HCT116 (cell line): ENCODE results near the gene SLC5A10. TPM values are rescaled to one million over a fixed set of nuclear protein-coding genes. Genes with fewer than 3 reads are reported as not detected.

Experiments
- ATAC-seq: fragments of 200-7000 bp; cut with Tn5 transposase; 2 replicates; pipeline ENCODE4 v1.9.1; 2020; ENCODE audit warnings: mild to moderate bottlenecking, moderate library complexity
- BruUV-seq: library from RNA; stranded (reverse); fragments of 400-500 nt; replicated peaks from 2 replicates; lab custom pipeline; 2021; lab: Mats Ljungman, UMichigan
- CTCF ChIA-PET: fragments of 300-600 bp; sonication (Branson Sonifier 250); formaldehyde crosslinking; loops from one replicate; lab custom pipeline; 2021; ENCODE audit warnings: antibody characterized with exemption; lab: Charles Lee
- POLR2A ChIA-PET: fragments of 300-600, 350-600 bp; sonication (Branson Sonifier 250); formaldehyde crosslinking; loops from one replicate; lab custom pipeline; 2021; ENCODE audit warnings: antibody characterized with exemption; lab: Charles Lee
- RAD21 ChIA-PET, 2 experiments: fragments of 300-600 bp; sonication (Branson Sonifier 250); formaldehyde crosslinking; loops; one replicate each; lab custom pipeline; 2023; ENCODE audit warnings: low total read pairs in 2 of 2; ENCODE audit not compliant: uncharacterized antibody in 2 of 2, unreplicated experiment in 2 of 2, low non-redundant PET in 1 of 2; lab: Charles Lee
- DNase-seq: peaks from one replicate; pipeline ENCODE4 v3.0.0-alpha.2; 2010; ENCODE audit warnings: low read depth, low spot score
- H2AFZ ChIP-seq: fragments of 200-600 bp; shearing (Covaris generic), sonication (generic); 2 replicates; pipeline ENCODE4 v1.6.1; 2017; ENCODE audit warnings: low read depth, mixed run types, mixed read lengths, antibody characterized with exemption, low read length; ENCODE audit not compliant: poor library complexity, severe bottlenecking
- H3K27ac ChIP-seq: 2 replicates; pipeline ENCODE4 v1.5.1; 2012; ENCODE audit warnings: low read depth, low read length
- H3K27me3 ChIP-seq: fragments of 200-600 bp; sonication (generic); 2 replicates; pipeline ENCODE4 v1.6.1; 2016; ENCODE audit warnings: mixed run types, low read length, mixed read lengths; ENCODE audit not compliant: insufficient read depth
- H3K36me3 ChIP-seq, 2 experiments: fragments of 200-500 bp in 1 of 2; fragments of 200-600 bp in 1 of 2; sonication (Bioruptor generic) in 1 of 2; sonication (generic) in 1 of 2; 2 replicates each; pipeline versions ENCODE4 v1.5.1 to v1.6.1; 2014 to 2016; ENCODE audit warnings: low read length in 2 of 2, inconsistent platforms in 1 of 2, mixed read lengths in 1 of 2, mixed run types in 1 of 2; ENCODE audit not compliant: insufficient read depth in 2 of 2, control insufficient read depth in 1 of 2
- H3K4me1 ChIP-seq, 2 experiments: fragments of 200-600 bp in 1 of 2; sonication (generic) in 1 of 2; 2 replicates each; pipeline versions ENCODE4 v1.5.1 to v1.6.1; 2012 to 2017; ENCODE audit warnings: low read length in 2 of 2, inconsistent platforms in 1 of 2, mild to moderate bottlenecking in 1 of 2, mixed read lengths in 1 of 2, mixed run types in 1 of 2, moderate library complexity in 1 of 2; ENCODE audit not compliant: insufficient read depth in 2 of 2, control insufficient read depth in 1 of 2
- H3K4me2 ChIP-seq: fragments of 200-600 bp; sonication (generic); 2 replicates; pipeline ENCODE4 v1.6.1; 2017; ENCODE audit warnings: mixed run types, low read length, mixed read lengths
- H3K4me3 ChIP-seq, 2 experiments: fragments of 200-600 bp in 1 of 2; sonication (generic) in 1 of 2; replicated peaks in 1 of 2; 2 replicates each; pipeline ENCODE4 v1.5.1; 2011 to 2016; ENCODE audit warnings: low read length in 2 of 2, control low read depth in 1 of 2, low read depth in 1 of 2, mild to moderate bottlenecking in 1 of 2, mixed read lengths in 1 of 2, mixed run types in 1 of 2
- H3K79me2 ChIP-seq: fragments of 200-600 bp; sonication (generic); 2 replicates; pipeline ENCODE4 v1.6.1; 2017; ENCODE audit warnings: mild to moderate bottlenecking, mixed run types, low read length, moderate library complexity, mixed read lengths; ENCODE audit not compliant: insufficient read depth
- H3K9ac ChIP-seq: fragments of 200-600 bp; sonication (generic); 2 replicates; pipeline ENCODE4 v1.6.1; 2016; ENCODE audit warnings: low read length, mixed read lengths
- H3K9me2 ChIP-seq: fragments of 200-600 bp; sonication (generic), shearing (Covaris generic); 2 replicates; pipeline ENCODE4 v1.6.1; 2017; ENCODE audit warnings: mixed run types, mild to moderate bottlenecking, moderate library complexity; ENCODE audit not compliant: insufficient read depth
- H3K9me3 ChIP-seq, 2 experiments: fragments of 200-500 bp in 1 of 2; fragments of 200-600 bp in 1 of 2; sonication (Bioruptor generic) in 1 of 2; sonication (generic) in 1 of 2; 2 replicates each; pipeline ENCODE4 v1.6.1; 2014 to 2017; ENCODE audit warnings: low read length in 2 of 2, mixed read lengths in 2 of 2, inconsistent platforms in 1 of 2, low read depth in 1 of 2, mild to moderate bottlenecking in 1 of 2, mixed run types in 1 of 2, moderate library complexity in 1 of 2; ENCODE audit not compliant: control insufficient read depth in 1 of 2, insufficient read depth in 1 of 2
- H4K20me1 ChIP-seq: fragments of 200-600 bp; sonication (generic), shearing (Covaris generic); 2 replicates; pipeline ENCODE4 v1.6.1; 2017; ENCODE audit warnings: mixed run types, mild to moderate bottlenecking, moderate library complexity; ENCODE audit not compliant: insufficient read depth
- CBX3 ChIP-seq: IDR thresholded peaks from 2 replicates; pipeline ENCODE4 v1.6.1; 2012; ENCODE audit warnings: low read depth
- CEBPB ChIP-seq: IDR thresholded peaks from 2 replicates; pipeline ENCODE4 v1.6.1; 2012; ENCODE audit warnings: low read depth
- ELF1 ChIP-seq: IDR thresholded peaks from 2 replicates; pipeline ENCODE4 v1.6.1; 2012; ENCODE audit warnings: low read depth, borderline replicate concordance
- EZH2 ChIP-seq: fragments of 200-600 bp; sonication (generic); IDR thresholded peaks from 2 replicates; pipeline ENCODE4 v1.6.1; 2017; ENCODE audit warnings: antibody characterized with exemption, mixed run types
- EZH2phosphoT487 ChIP-seq: fragments of 200-600 bp; IDR thresholded peaks from 2 replicates; pipeline ENCODE4 v1.6.1; 2018; ENCODE audit warnings: antibody characterized with exemption, borderline replicate concordance
- FOSL1 ChIP-seq: IDR thresholded peaks from 2 replicates; pipeline ENCODE4 v1.6.1; 2012; ENCODE audit warnings: low read depth
- JUND ChIP-seq: IDR thresholded peaks from 2 replicates; pipeline ENCODE4 v1.6.1; 2012
- POLR2A ChIP-seq: IDR thresholded peaks from 2 replicates; pipeline ENCODE4 v1.7.0; 2011; ENCODE audit warnings: borderline replicate concordance; ENCODE audit not compliant: insufficient read depth, insufficient read length; ENCODE audit errors: extremely low read depth
- POLR2AphosphoS5 ChIP-seq: IDR thresholded peaks from 2 replicates; pipeline ENCODE4 v1.6.1; 2011; ENCODE audit warnings: mild to moderate bottlenecking, low read depth, low read length, moderate library complexity
- RAD21 ChIP-seq: IDR thresholded peaks from 2 replicates; pipeline ENCODE4 v1.6.1; 2012; ENCODE audit warnings: low read depth, mild to moderate bottlenecking
- SIN3A ChIP-seq: IDR thresholded peaks from 2 replicates; pipeline ENCODE4 v1.6.1; 2012; ENCODE audit warnings: low read depth
- SRF ChIP-seq: IDR thresholded peaks from 2 replicates; pipeline ENCODE4 v1.6.1; 2012; ENCODE audit warnings: low read depth
- TCF7L2 ChIP-seq: IDR thresholded peaks from 2 replicates; pipeline ENCODE4 v1.7.0; 2011; ENCODE audit warnings: borderline replicate concordance, inconsistent platforms; ENCODE audit not compliant: insufficient read depth, insufficient read length; ENCODE audit errors: extremely low read depth
- YY1 ChIP-seq: IDR thresholded peaks from 2 replicates; pipeline ENCODE4 v1.6.1; 2011; ENCODE audit warnings: low read length, low read depth, moderate library complexity, mild to moderate bottlenecking; ENCODE audit not compliant: insufficient replicate concordance; ENCODE audit errors: extremely low read depth
- ZFX ChIP-seq: fragments of 450-650 bp; IDR thresholded peaks from 2 replicates; pipeline ENCODE4 v1.6.1; 2017
- ZNF274 ChIP-seq: fragments of 200-500 bp; sonication (Bioruptor generic); IDR thresholded peaks from 2 replicates; pipeline ENCODE4 v1.6.1; 2014; ENCODE audit warnings: mild to moderate bottlenecking, low read depth, low read length, inconsistent platforms
- intact Hi-C: fragments of 100-400 bp; cut with micrococcal nuclease; formaldehyde crosslinking; loops from 2 replicates; pipeline ENCODE4 v1.10.0; 2022
- total RNA-seq: library from RNA; stranded (reverse); gene quantifications from one replicate; pipeline ENCODE4 v1.2.1, GENCODE V29; 2021; ENCODE audit not compliant: unreplicated experiment
- TF ChIP-seq, protein P1 (sequence below): IDR thresholded peaks from 2 replicates; pipeline ENCODE4 v1.6.1; 2011; ENCODE audit warnings: mild to moderate bottlenecking, low read length, moderate library complexity; ENCODE audit not compliant: insufficient replicate concordance; ENCODE audit errors: extremely low read depth
- TF ChIP-seq, protein P2 (sequence below): IDR thresholded peaks from 2 replicates; pipeline ENCODE4 v1.6.1; 2012; ENCODE audit warnings: low read depth
- TF ChIP-seq, protein P3 (sequence below): IDR thresholded peaks from 2 replicates; pipeline ENCODE4 v1.6.1; 2012
- TF ChIP-seq, protein P4 (sequence below), 3 experiments: fragments of 200-600 bp in 1 of 3; sonication (generic) in 1 of 3; IDR thresholded peaks in 2 of 3; conservative IDR thresholded peaks in 1 of 3; 2 replicates each; pipeline ENCODE4 v1.5.1; 2012 to 2017; ENCODE audit warnings: low read depth in 2 of 3, low read length in 2 of 3, antibody characterized with exemption in 1 of 3, borderline replicate concordance in 1 of 3, control low read depth in 1 of 3, mild to moderate bottlenecking in 1 of 3, mixed read lengths in 1 of 3, mixed run types in 1 of 3, moderate library complexity in 1 of 3; ENCODE audit not compliant: insufficient read depth in 1 of 3

Gene SLC5A10
- total RNA-seq, 1 experiment from 2014 or later = not detected

DNA sequence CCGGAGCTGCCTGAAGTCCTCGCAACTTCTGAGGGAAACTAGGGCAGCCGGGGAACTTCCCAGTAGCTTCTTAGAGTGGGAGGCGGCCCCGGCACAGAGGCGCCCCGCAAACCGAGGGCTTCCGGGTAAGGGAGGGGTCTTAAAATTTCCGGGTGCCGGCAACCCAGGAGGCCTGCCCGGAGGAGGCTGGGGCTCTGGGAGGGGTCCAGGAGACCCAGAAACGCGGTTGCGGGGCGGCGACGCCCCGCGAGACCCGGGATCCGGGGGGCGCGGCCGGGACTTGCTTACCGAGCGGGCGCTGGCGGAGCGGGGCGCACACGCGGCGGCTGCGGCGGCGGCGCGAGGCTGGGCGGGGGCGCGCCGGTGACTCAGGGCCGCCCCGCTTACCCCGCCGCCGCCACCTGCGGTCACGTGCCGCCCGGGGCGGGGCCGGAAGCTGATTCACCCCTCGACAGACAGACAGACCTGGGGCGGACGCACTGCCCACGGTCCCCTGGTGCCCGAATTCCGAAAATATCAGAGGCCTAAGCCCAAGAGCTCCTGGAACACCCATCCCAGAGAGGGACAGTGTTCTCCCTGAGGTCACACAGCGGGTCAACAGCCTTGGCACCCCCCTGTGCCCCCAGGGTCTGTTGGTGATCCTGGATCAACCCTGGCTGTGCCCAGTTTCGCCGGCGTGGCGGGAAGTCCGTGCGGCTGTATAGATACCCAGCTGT lies 52.6 kb downstream of the SLC5A10 start, which contains the start of gene FAM83G:
Gene FAM83G (minus strand): TSS at position 344 of the 716 bp plus-strand sequence. CDS start 723 bp downstream, outside the sequence.
- Histone ChIP-seq H3K9me3 (no peaks in the 10 kb centered on the region), H3K9me2 (no peaks in the 10 kb centered on the region), H3K27me3 (no peaks in the 10 kb centered on the region), H3K9ac (peak within 1 kb of the TSS; percentile 85), H3K4me3 (peak within 1 kb of the TSS; percentile 83 to 84), H4K20me1 (no peaks in the 10 kb centered on the region; the same call in 1 of the 2 replicates), H3K4me1 (peaks cover 13 to 32% of the 10 kb centered on the region in 2 experiments; a peak in 3 of 4 replicates), H3K27ac (peak within 1 kb of the TSS; percentile 78), H2AFZ (peak within 1 kb of the TSS; percentile 76), H3K79me2 (peaks cover 47% of the 10 kb centered on the region), H3K36me3 (peaks cover 9 to 38% of the 10 kb centered on the region in 2 experiments; a peak in 3 of 4 replicates), H3K4me2 (peak within 1 kb of the TSS; percentile 100)
- CTCF ChIA-PET = no interaction called here
- peak; percentile 51 for DNase-seq
- POLR2A ChIA-PET = no interaction called here
- BruUV-seq = no TSS peak
- intact Hi-C loops = no loop called here
- RAD21 ChIA-PET = no interaction called here
- peak; percentile 87 for ATAC-seq
- TF ChIP-seq, protein P1, sequence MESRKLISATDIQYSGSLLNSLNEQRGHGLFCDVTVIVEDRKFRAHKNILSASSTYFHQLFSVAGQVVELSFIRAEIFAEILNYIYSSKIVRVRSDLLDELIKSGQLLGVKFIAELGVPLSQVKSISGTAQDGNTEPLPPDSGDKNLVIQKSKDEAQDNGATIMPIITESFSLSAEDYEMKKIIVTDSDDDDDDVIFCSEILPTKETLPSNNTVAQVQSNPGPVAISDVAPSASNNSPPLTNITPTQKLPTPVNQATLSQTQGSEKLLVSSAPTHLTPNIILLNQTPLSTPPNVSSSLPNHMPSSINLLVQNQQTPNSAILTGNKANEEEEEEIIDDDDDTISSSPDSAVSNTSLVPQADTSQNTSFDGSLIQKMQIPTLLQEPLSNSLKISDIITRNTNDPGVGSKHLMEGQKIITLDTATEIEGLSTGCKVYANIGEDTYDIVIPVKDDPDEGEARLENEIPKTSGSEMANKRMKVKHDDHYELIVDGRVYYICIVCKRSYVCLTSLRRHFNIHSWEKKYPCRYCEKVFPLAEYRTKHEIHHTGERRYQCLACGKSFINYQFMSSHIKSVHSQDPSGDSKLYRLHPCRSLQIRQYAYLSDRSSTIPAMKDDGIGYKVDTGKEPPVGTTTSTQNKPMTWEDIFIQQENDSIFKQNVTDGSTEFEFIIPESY = peak; percentile 58
- TF ChIP-seq ELF1 = no peak; the same call in 1 of the 2 replicates
- TF ChIP-seq CBX3 = no peak
- TF ChIP-seq, protein P2, sequence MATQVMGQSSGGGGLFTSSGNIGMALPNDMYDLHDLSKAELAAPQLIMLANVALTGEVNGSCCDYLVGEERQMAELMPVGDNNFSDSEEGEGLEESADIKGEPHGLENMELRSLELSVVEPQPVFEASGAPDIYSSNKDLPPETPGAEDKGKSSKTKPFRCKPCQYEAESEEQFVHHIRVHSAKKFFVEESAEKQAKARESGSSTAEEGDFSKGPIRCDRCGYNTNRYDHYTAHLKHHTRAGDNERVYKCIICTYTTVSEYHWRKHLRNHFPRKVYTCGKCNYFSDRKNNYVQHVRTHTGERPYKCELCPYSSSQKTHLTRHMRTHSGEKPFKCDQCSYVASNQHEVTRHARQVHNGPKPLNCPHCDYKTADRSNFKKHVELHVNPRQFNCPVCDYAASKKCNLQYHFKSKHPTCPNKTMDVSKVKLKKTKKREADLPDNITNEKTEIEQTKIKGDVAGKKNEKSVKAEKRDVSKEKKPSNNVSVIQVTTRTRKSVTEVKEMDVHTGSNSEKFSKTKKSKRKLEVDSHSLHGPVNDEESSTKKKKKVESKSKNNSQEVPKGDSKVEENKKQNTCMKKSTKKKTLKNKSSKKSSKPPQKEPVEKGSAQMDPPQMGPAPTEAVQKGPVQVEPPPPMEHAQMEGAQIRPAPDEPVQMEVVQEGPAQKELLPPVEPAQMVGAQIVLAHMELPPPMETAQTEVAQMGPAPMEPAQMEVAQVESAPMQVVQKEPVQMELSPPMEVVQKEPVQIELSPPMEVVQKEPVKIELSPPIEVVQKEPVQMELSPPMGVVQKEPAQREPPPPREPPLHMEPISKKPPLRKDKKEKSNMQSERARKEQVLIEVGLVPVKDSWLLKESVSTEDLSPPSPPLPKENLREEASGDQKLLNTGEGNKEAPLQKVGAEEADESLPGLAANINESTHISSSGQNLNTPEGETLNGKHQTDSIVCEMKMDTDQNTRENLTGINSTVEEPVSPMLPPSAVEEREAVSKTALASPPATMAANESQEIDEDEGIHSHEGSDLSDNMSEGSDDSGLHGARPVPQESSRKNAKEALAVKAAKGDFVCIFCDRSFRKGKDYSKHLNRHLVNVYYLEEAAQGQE = no peak
- TF ChIP-seq EZH2 = no peak
- peak; percentile 84 for TF ChIP-seq POLR2AphosphoS5
- TF ChIP-seq SRF = no peak
- TF ChIP-seq TCF7L2 = peak; percentile 29
- TF ChIP-seq ZNF274 = no peak
- no peak for TF ChIP-seq POLR2A
- TF ChIP-seq JUND = peak; percentile 83
- peak; percentile 66; the same call in 1 of the 2 replicates for TF ChIP-seq SIN3A
- TF ChIP-seq RAD21 = no peak
- no peak for TF ChIP-seq EZH2phosphoT487
- no peak; the same call in 1 of the 2 replicates for TF ChIP-seq ZFX
- TF ChIP-seq, protein P3, sequence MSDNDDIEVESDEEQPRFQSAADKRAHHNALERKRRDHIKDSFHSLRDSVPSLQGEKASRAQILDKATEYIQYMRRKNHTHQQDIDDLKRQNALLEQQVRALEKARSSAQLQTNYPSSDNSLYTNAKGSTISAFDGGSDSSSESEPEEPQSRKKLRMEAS = peak; percentile 77
- TF ChIP-seq YY1 = no peak
- peak; percentile 76 for TF ChIP-seq FOSL1
- TF ChIP-seq, protein P4, sequence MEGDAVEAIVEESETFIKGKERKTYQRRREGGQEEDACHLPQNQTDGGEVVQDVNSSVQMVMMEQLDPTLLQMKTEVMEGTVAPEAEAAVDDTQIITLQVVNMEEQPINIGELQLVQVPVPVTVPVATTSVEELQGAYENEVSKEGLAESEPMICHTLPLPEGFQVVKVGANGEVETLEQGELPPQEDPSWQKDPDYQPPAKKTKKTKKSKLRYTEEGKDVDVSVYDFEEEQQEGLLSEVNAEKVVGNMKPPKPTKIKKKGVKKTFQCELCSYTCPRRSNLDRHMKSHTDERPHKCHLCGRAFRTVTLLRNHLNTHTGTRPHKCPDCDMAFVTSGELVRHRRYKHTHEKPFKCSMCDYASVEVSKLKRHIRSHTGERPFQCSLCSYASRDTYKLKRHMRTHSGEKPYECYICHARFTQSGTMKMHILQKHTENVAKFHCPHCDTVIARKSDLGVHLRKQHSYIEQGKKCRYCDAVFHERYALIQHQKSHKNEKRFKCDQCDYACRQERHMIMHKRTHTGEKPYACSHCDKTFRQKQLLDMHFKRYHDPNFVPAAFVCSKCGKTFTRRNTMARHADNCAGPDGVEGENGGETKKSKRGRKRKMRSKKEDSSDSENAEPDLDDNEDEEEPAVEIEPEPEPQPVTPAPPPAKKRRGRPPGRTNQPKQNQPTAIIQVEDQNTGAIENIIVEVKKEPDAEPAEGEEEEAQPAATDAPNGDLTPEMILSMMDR (IDR thresholded peaks at IDR 0.05 in 2 of 3, conservative IDR thresholded peaks at IDR 0.05 in 1 of 3; ENCODE audit: borderline replicate concordance in 1 of 3, insufficient read depth in 1 of 3, low read depth in 2 of 3, low read length in 2 of 3) = no peak
- TF ChIP-seq CEBPB = no peak
